ENCODE data around the gene FHIT. TPM values are rescaled to one million over a fixed set of nuclear protein-coding genes. Genes with fewer than 3 reads are reported as not detected.

FHIT gene
- total RNA-seq, 1 donor from 2014 or later = 11.7 TPM

- no peaks in the 10 kb centered on the region for H3K27me3 Mint-ChIP-seq
- no peak overlapping the region for H3K27ac Mint-ChIP-seq
- no peak for DNase-seq (ENCODE audit: extremely low spot score, unreplicated experiment)
- TF ChIP-seq, protein P1, sequence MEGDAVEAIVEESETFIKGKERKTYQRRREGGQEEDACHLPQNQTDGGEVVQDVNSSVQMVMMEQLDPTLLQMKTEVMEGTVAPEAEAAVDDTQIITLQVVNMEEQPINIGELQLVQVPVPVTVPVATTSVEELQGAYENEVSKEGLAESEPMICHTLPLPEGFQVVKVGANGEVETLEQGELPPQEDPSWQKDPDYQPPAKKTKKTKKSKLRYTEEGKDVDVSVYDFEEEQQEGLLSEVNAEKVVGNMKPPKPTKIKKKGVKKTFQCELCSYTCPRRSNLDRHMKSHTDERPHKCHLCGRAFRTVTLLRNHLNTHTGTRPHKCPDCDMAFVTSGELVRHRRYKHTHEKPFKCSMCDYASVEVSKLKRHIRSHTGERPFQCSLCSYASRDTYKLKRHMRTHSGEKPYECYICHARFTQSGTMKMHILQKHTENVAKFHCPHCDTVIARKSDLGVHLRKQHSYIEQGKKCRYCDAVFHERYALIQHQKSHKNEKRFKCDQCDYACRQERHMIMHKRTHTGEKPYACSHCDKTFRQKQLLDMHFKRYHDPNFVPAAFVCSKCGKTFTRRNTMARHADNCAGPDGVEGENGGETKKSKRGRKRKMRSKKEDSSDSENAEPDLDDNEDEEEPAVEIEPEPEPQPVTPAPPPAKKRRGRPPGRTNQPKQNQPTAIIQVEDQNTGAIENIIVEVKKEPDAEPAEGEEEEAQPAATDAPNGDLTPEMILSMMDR (conservative IDR thresholded peaks at IDR 0.05) = no peak
- H3K9me3 Mint-ChIP-seq = peaks cover 10% of the 10 kb centered on the region
- peaks cover 25% of the 10 kb centered on the region for H3K4me1 Mint-ChIP-seq (ENCODE audit: unreplicated experiment)
- no peak overlapping the region for H3K4me3 Mint-ChIP-seq
- H3K36me3 Mint-ChIP-seq = no peaks in the 10 kb centered on the region
Measured at GRCh38 chr3:60758171-60758570, 493.1 kb downstream of the FHIT start.

DNA sequence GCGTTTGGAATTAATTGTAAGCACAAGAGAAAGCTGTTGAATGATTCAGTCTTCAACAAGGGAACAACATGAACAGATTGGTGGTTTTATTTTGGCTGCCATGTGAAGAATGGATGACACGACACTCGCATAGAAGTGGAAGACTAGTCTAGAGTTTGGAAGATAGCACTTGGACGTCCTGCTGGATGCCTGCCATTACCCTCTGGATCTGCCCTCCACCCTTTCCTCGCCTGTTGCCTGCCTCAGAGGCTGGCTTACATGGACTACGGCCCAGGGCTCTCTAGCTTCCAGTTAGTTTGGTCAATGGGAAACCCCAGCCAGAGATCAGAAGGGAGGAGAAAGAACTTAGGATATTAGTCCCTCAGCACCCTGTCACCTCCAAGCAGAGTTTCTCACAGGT is 493.5 kb downstream of the FHIT start:
- no peak overlapping the region for H3K27ac Mint-ChIP-seq
- no peaks in the 10 kb centered on the region for H3K36me3 Mint-ChIP-seq
- H3K27me3 Mint-ChIP-seq = no peaks in the 10 kb centered on the region
- no peak overlapping the region for H3K4me3 Mint-ChIP-seq
- H3K9me3 Mint-ChIP-seq = peaks cover 10% of the 10 kb centered on the region
- DNase-seq (ENCODE audit: extremely low spot score, unreplicated experiment) = no peak
- H3K4me1 Mint-ChIP-seq (ENCODE audit: unreplicated experiment) = peaks cover 30% of the 10 kb centered on the region
- TF ChIP-seq, protein P1 (conservative IDR thresholded peaks at IDR 0.05) = no peak

GRCh38 chr3:60756241-60757030 is 494.8 kb downstream of the FHIT start:
- H3K4me1 Mint-ChIP-seq (ENCODE audit: unreplicated experiment) = peaks cover 34% of the 10 kb centered on the region
- H3K27me3 Mint-ChIP-seq = no peaks in the 10 kb centered on the region
- no peak overlapping the region for H3K4me3 Mint-ChIP-seq
- TF ChIP-seq, protein P1 (conservative IDR thresholded peaks at IDR 0.05) = no peak
- DNase-seq (ENCODE audit: extremely low spot score, unreplicated experiment) = no peak
- H3K36me3 Mint-ChIP-seq = no peaks in the 10 kb centered on the region
- no peak overlapping the region for H3K27ac Mint-ChIP-seq
- H3K9me3 Mint-ChIP-seq = peaks cover 10% of the 10 kb centered on the region

DNA sequence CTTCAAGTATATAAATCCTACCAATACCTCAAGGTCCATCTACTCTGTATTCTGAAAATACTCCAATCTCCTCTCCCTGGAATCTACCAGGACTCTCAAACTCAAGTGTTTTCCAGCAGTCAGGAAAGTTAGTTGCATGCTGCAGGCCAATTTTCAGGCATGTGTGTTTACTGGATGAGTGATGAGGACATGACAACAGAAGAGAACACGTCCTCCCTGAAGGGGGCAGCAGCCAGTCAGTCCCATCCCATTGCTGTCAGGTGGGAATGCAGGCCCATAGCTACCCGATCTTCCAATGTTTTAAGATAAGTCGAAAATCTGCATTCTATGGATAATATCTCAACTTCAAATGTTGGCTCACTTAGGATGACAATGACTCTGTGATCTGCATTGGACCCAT is 496.2 kb downstream of the FHIT start:
- Mint-ChIP-seq H3K4me3 (no peak overlapping the region), H3K27me3 (no peaks in the 10 kb centered on the region), H3K9me3 (peaks cover 10% of the 10 kb centered on the region), H3K36me3 (peaks cover 6% of the 10 kb centered on the region), H3K27ac (no peak overlapping the region), H3K4me1 (ENCODE audit: unreplicated experiment) (peaks cover 34% of the 10 kb centered on the region)
- TF ChIP-seq, protein P1 (conservative IDR thresholded peaks at IDR 0.05) = peak; percentile 62
- no peak for DNase-seq (ENCODE audit: extremely low spot score, unreplicated experiment)

DNA sequence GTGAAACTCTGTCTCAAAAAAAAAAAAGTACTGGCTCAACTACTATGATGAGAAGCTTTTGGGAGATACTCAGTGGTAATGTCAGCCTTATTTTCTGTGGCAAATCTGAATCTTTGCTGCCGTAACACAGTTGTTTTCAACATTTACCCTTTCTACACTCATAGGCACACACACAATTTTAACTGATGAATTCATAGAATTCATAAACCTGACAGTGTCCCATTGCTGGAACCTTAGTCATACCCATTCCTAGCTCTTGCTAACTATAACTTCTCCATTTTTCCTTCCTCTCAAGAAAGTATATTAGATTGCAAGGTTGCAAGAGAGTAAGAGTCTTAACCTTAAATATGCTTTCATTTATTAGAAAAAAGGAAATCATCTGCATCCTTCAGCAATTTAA is 496.6 kb downstream of the FHIT start:
- Mint-ChIP-seq H3K9me3 (peaks cover 12% of the 10 kb centered on the region), H3K27ac (no peak overlapping the region), H3K27me3 (no peaks in the 10 kb centered on the region), H3K4me3 (no peak overlapping the region), H3K36me3 (peaks cover 6% of the 10 kb centered on the region), H3K4me1 (ENCODE audit: unreplicated experiment) (peaks cover 34% of the 10 kb centered on the region)
- TF ChIP-seq, protein P1 (conservative IDR thresholded peaks at IDR 0.05) = no peak
- DNase-seq (ENCODE audit: extremely low spot score, unreplicated experiment) = no peak
